GM23248 (cell line): ENCODE results near the gene IVL.

ENCODE experiments used
- EZH2 ChIP-seq: fragments of 200-600 bp; sonication (generic); IDR thresholded peaks from 2 replicates; pipeline ENCODE4 v1.6.1; 2018; ENCODE audit warnings: antibody characterized with exemption, mild to moderate bottlenecking; ENCODE audit not compliant: insufficient read depth, poor library complexity, severe bottlenecking
- EZH2phosphoT487 ChIP-seq: fragments of 200-600 bp; sonication (generic); IDR thresholded peaks from 2 replicates; pipeline ENCODE4 v1.6.1; 2018; ENCODE audit warnings: antibody characterized with exemption, moderate library complexity, mild to moderate bottlenecking, low read depth; ENCODE audit not compliant: insufficient read depth

DNA sequence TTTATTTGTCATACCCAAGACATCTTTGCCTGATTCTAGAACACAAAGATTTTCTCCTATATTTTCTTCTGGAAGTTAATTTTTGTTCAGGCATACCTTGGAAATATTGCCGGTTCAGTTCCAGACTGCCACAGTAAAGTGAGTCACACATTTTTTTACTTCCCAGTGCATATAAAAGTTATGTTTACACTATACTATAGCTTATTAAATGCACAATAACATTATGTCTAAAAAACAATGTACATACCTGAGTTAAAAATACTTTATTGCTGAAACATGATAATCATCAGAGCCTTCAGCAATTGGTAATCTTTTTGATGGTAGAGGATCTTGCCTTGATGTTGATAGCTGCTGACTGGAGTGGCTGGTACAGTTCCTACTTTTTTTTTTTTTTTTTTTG, 20.2 kb upstream of the IVL start:
- TF ChIP-seq EZH2phosphoT487 = no peak
- no peak for TF ChIP-seq EZH2
